Eye (tissue), 1 donor: ENCODE results near the gene TMCO1.
"Not testable (repeated sequence)": the region's sequence is repeated elsewhere in the genome, so short reads cannot be mapped to it uniquely, and the experiment has no call there.

Source experiments
- DNase-seq: peaks from one replicate; pipeline ENCODE4 v3.0.0-alpha.2; 2015

The TMCO1 gene

GRCh38 chr1:165768513-165769394 is at the start of gene TMCO1:
TMCO1 (minus strand) TSS chr1:165768868; CDS start chr1:165768751, 117 bp downstream.
- DNase-seq: peak; percentile 99

DNA sequence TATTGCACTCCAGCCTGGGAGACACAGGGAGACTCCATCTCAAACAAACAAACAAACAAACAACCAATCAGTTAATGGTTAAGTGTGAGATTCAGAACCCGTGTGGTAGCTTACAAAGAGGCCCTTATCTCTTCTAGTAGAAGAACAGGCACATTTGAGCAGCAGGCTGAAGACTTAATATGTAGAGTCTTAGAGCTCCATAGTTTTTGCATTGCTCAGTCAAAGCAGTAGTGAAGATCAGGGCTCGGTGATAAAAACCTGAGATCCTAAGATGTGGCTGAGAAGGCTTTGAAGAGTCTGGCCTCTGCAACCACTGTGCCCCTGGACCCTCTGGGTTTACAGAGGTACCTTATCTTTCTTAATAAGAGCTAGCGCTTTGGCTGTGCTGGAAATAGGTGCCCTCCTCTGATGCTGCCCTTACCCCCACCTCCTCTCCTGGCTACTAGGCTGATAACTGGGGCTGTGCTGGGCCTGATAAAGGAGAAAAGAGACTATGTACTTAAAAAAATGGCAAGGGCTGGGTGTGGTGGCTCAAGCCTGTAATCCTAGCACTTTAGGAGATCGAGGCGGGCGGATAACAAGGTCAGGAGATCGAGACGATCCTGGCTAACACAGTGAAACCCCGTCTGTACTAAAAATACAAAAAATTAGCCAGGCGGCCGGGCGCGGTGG is 48.3 kb upstream of the TMCO1 start:
- no peak for DNase-seq

- no peak for DNase-seq
Observed at GRCh38 chr1:165816157-165816556, 47.5 kb upstream of the TMCO1 start.

DNA sequence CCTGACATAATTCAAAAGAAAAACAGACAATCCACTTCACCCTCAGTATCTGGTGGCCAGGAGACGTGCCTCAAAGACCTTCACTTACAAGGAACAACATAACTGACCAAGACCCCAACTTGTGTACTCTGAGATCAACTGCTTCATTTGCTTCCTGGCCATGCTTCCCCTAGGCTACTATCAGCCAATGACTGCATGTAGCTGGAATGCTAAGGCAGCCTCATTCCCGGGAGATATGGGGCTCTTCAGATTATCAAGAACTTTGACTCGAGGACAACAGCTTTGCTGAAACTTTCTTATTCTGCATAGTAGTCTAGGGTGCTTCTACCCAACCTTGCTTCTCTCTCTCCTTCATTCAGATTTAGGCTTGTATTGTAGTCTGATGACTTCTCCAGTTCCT is 47.1 kb upstream of the TMCO1 start:
- DNase-seq: no peak

DNA sequence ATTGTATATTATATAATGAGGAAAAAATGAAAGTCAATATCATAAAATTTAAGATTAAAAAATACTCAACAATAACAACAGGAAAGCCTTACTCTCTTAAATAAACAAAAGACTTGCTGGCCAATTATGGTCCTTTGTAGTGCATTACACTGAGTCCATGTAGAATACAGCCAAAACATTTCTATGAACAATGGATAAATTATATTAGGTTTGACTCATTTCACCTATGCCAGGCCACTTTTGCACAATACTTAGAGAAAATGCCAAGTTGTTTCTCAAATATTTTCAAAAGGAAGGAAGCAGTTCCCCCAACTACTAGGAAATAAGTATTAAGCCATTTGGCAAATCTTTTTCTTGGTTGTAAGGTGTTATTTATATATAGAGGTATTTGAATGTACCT is 38.9 kb upstream of the TMCO1 start:
- no peak for DNase-seq

GRCh38 chr1:165804513-165804912 is 35.8 kb upstream of the TMCO1 start:
- not testable (repeated sequence) for DNase-seq

- no peak for DNase-seq
Observed at GRCh38 chr1:165799387-165799786, 30.7 kb upstream of the TMCO1 start.

DNA sequence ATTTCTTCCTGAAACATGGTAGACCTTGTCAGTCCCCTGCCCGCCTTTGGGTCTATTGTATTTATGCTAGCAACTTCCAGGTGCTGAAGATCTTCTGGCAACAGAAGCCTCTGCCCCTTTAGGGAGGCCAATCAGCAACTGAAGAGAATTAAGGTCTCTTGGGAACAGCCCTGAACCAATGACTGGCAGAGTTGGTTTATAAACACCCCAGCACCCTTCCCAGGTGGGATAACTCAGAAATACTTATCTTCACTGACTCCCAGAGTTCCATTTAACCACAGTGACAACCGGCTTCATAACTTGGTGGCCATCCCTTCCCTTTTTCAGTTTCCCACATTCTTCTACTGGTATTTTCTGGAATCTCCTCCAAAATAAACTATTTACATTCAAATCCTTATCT is 27.2 kb upstream of the TMCO1 start:
- DNase-seq: no peak

DNA sequence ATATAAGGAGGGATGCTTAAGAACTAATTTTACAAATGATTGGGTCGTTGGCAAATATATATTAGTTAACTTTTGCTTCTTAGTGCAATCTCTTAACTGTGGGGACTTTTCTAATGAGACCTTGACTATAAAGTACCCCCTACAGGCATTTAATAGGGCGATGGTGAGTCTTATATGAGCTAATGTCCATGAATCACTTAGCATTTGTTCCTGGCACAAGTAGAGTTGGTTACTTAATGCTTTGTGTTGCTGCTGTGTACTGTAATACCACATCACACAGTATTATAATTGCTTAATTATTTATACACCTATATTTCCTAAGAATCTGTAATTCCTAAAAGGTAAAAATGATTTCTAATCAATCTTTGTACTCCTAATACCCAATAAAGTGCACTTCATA is 25.3 kb upstream of the TMCO1 start:
- no peak for DNase-seq

GRCh38 chr1:165787741-165788140 is 19.1 kb upstream of the TMCO1 start:
- DNase-seq: no peak

GRCh38 chr1:165783519-165783918 is 14.9 kb upstream of the TMCO1 start:
- DNase-seq: not testable (repeated sequence)

DNA sequence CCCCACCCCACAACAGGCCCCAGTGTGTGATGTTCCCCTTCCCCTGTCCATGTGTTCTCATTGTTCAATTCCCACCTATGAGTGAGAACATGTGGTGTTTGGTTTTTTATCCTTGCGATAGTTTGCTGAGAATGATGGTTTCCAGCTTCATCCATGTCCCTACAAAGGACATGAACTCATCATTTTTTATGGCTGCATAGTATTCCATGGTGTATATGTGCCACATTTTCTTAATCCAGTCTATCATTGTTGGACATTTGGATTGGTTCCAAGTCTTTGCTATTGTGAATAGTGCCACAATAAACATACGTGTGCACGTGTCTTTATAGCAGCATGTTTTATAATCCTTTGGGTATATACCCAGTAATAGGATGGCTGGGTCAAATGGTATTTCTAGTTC is 9.5 kb upstream of the TMCO1 start:
- not testable (repeated sequence) for DNase-seq

- DNase-seq: no peak
Observed at GRCh38 chr1:165773324-165773965, 4.8 kb upstream of the TMCO1 start.

DNA sequence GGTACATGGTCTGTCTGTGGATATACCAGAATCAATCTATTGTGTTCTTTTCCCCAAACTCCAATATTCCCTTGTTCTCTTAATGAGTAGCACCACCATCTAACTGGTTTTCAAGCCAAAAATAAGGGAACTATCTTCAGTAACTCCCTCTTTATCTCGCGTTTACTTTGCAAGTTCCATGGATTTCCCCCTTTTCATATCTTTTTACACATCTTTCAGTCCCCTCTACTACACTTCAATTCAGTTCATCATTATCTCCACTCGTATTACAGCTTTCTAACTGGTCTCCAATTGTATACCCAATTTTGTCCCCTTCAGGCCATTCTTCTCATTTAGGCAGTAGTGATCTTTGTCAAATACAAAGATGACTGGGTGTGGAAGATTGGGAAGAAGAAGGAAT is 4.1 kb upstream of the TMCO1 start:
- no peak for DNase-seq

- no peak for DNase-seq
Observed at GRCh38 chr1:165764277-165764676, 4.4 kb downstream of the TMCO1 start.

- no peak for DNase-seq
Observed at GRCh38 chr1:165763442-165763841, 5.2 kb downstream of the TMCO1 start.

- no peak for DNase-seq
Observed at GRCh38 chr1:165762725-165763124, 5.9 kb downstream of the TMCO1 start.

- DNase-seq: no peak
Observed at GRCh38 chr1:165759095-165759494, 9.6 kb downstream of the TMCO1 start.

GRCh38 chr1:165755393-165756010 is 13.2 kb downstream of the TMCO1 start:
- DNase-seq: no peak

DNA sequence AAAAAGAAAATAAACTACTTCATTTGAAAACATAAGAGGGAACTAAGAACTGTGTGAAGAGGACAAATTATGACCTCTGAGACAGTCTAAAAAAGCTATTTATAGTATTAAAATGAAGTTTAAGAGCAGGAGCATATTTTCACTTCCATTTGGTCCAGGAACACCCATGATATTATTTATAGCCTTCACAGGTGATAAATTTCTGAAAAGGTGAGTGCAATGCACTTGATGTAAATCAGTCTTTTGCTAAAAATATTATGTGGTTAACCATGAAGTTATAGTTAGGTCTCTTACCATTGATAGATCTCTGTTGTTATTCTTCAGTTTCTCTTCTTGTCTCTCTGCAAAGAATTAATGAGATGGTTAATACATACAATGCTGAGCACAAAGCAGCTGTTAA is 14.7 kb downstream of the TMCO1 start:
- no peak for DNase-seq

GRCh38 chr1:165748550-165748949 is 20.1 kb downstream of the TMCO1 start:
- DNase-seq: no peak

GRCh38 chr1:165747632-165748447 is 20.8 kb downstream of the TMCO1 start:
- no peak for DNase-seq
